ENCODE results near the gene NEK5. TPM values are rescaled to one million over a fixed set of nuclear protein-coding genes. Genes with fewer than 3 reads are reported as not detected.
"Not testable (repeated sequence)": the region's sequence is repeated elsewhere in the genome, so short reads cannot be mapped to it uniquely, and the experiment has no call there.

Gene NEK5
- total RNA-seq, 2 donors from 2014 or later = not detected

GRCh38 chr13:52033039-52033438 is 95.8 kb downstream of the NEK5 start:
- Mint-ChIP-seq H3K4me1 (peaks cover 5% of the 10 kb centered on the region), H3K4me3 (no peak overlapping the region), H3K27ac (no peak overlapping the region), H3K27me3 (no peaks in the 10 kb centered on the region), H3K36me3 (ENCODE audit: low read depth) (peaks cover 4% of the 10 kb centered on the region)
- DNase-seq = no peak
- no peaks in the 10 kb centered on the region for H3K9me3 ChIP-seq (ENCODE audit: control insufficient read depth, low read length, poor library complexity, severe bottlenecking)
- ATAC-seq = no peak

- not testable (repeated sequence) for ATAC-seq; H3K4me3 Mint-ChIP-seq; H3K9me3 ChIP-seq (ENCODE audit: control insufficient read depth, low read length, poor library complexity, severe bottlenecking); H3K27ac Mint-ChIP-seq; H3K27me3 Mint-ChIP-seq; DNase-seq; H3K36me3 Mint-ChIP-seq (ENCODE audit: low read depth)
- H3K4me1 Mint-ChIP-seq = peaks cover 17% of the 10 kb centered on the region
These were observed 98.5 kb downstream of the NEK5 start for GRCh38 chr13:52030401-52030800.

- no peaks in the 10 kb centered on the region for H3K27me3 Mint-ChIP-seq
These were observed 99.3 kb downstream of the NEK5 start for GRCh38 chr13:52029569-52029968.

GRCh38 chr13:52027832-52028231 is 101.0 kb downstream of the NEK5 start:
- ATAC-seq (no peak), DNase-seq (no peak)
- no peak overlapping the region for H3K27ac Mint-ChIP-seq
- H3K4me1 Mint-ChIP-seq = peaks cover 17% of the 10 kb centered on the region
- H3K27me3 Mint-ChIP-seq = no peaks in the 10 kb centered on the region
- no peaks in the 10 kb centered on the region for H3K9me3 ChIP-seq (ENCODE audit: control insufficient read depth, low read length, poor library complexity, severe bottlenecking)
- H3K4me3 Mint-ChIP-seq = no peak overlapping the region
- H3K36me3 Mint-ChIP-seq (ENCODE audit: low read depth) = peaks cover 6% of the 10 kb centered on the region

More at GRCh38 chr13:52029569-52029968, 99.3 kb downstream of the NEK5 start:
- DNase-seq = no peak
- H3K27ac Mint-ChIP-seq = no peak overlapping the region
- H3K4me1 Mint-ChIP-seq = peaks cover 17% of the 10 kb centered on the region
- no peak for ATAC-seq
- H3K9me3 ChIP-seq (ENCODE audit: control insufficient read depth, low read length, poor library complexity, severe bottlenecking) = no peaks in the 10 kb centered on the region
- H3K36me3 Mint-ChIP-seq (ENCODE audit: low read depth) = peaks cover 6% of the 10 kb centered on the region
- H3K4me3 Mint-ChIP-seq = no peak overlapping the region

- Mint-ChIP-seq H3K36me3 (ENCODE audit: low read depth) (peaks cover 7% of the 10 kb centered on the region), H3K27ac (no peak overlapping the region), H3K4me3 (no peak overlapping the region), H3K4me1 (peaks cover 19% of the 10 kb centered on the region), H3K27me3 (no peaks in the 10 kb centered on the region)
- no peak for DNase-seq
- ATAC-seq = no peak
- H3K9me3 ChIP-seq (ENCODE audit: control insufficient read depth, low read length, poor library complexity, severe bottlenecking) = no peaks in the 10 kb centered on the region
These were observed 102.6 kb downstream of the NEK5 start for GRCh38 chr13:52026246-52026626.

- no peaks in the 10 kb centered on the region for H3K9me3 ChIP-seq (ENCODE audit: control insufficient read depth, low read length, poor library complexity, severe bottlenecking)
- no peak overlapping the region for H3K27ac Mint-ChIP-seq
- DNase-seq (no peak), ATAC-seq (no peak)
- H3K4me1 Mint-ChIP-seq = peaks cover 23% of the 10 kb centered on the region
- H3K36me3 Mint-ChIP-seq (ENCODE audit: low read depth) = peaks cover 11% of the 10 kb centered on the region
- no peak overlapping the region for H3K4me3 Mint-ChIP-seq
- H3K27me3 Mint-ChIP-seq = no peaks in the 10 kb centered on the region
These were observed 103.2 kb downstream of the NEK5 start for GRCh38 chr13:52025475-52026245.

GRCh38 chr13:52024481-52024880 is 104.4 kb downstream of the NEK5 start, which contains the start of gene UTP14C:
TSS of gene UTP14C (plus strand) at chr13:52024691. CDS start at chr13:52028805, 4,114 bp downstream.
- no peaks in the 10 kb centered on the region for H3K27me3 Mint-ChIP-seq
- ATAC-seq (no peak), DNase-seq (no peak)
- H3K4me3 Mint-ChIP-seq = no peak within 1 kb of the TSS
- H3K4me1 Mint-ChIP-seq = peaks cover 29% of the 10 kb centered on the region
- no peaks in the 10 kb centered on the region for H3K9me3 ChIP-seq (ENCODE audit: control insufficient read depth, low read length, poor library complexity, severe bottlenecking)
- H3K27ac Mint-ChIP-seq = no peak within 1 kb of the TSS
- H3K36me3 Mint-ChIP-seq (ENCODE audit: low read depth) = peaks cover 17% of the 10 kb centered on the region

GRCh38 chr13:52022356-52022755 is 106.5 kb downstream of the NEK5 start:
- H3K4me3 Mint-ChIP-seq = no peak overlapping the region
- H3K4me1 Mint-ChIP-seq = peaks cover 36% of the 10 kb centered on the region
- no peaks in the 10 kb centered on the region for H3K9me3 ChIP-seq (ENCODE audit: control insufficient read depth, low read length, poor library complexity, severe bottlenecking)
- no peak overlapping the region for H3K27ac Mint-ChIP-seq
- peaks cover 21% of the 10 kb centered on the region for H3K36me3 Mint-ChIP-seq (ENCODE audit: low read depth)
- DNase-seq (no peak), ATAC-seq (no peak)
- no peaks in the 10 kb centered on the region for H3K27me3 Mint-ChIP-seq

GRCh38 chr13:52020191-52020590 is 108.7 kb downstream of the NEK5 start:
- Mint-ChIP-seq H3K27me3 (no peaks in the 10 kb centered on the region), H3K36me3 (ENCODE audit: low read depth) (peaks cover 19% of the 10 kb centered on the region), H3K27ac (no peak overlapping the region), H3K4me1 (peaks cover 28% of the 10 kb centered on the region), H3K4me3 (no peak overlapping the region)
- DNase-seq (no peak), ATAC-seq (no peak)
- H3K9me3 ChIP-seq (ENCODE audit: control insufficient read depth, low read length, poor library complexity, severe bottlenecking) = no peaks in the 10 kb centered on the region

- peaks cover 31% of the 10 kb centered on the region for H3K4me1 Mint-ChIP-seq
- no peak overlapping the region for H3K27ac Mint-ChIP-seq
- no peak for DNase-seq
- H3K4me3 Mint-ChIP-seq = no peak overlapping the region
- no peak for ATAC-seq
- no peaks in the 10 kb centered on the region for H3K9me3 ChIP-seq (ENCODE audit: control insufficient read depth, low read length, poor library complexity, severe bottlenecking)
- peaks cover 21% of the 10 kb centered on the region for H3K36me3 Mint-ChIP-seq (ENCODE audit: low read depth)
- H3K27me3 Mint-ChIP-seq = no peaks in the 10 kb centered on the region
These were observed 112.6 kb downstream of the NEK5 start for GRCh38 chr13:52016296-52016695.

- Mint-ChIP-seq H3K4me1 (peaks cover 17% of the 10 kb centered on the region), H3K4me3 (peak overlapping the region; percentile 95), H3K27me3 (peaks cover 33% of the 10 kb centered on the region), H3K36me3 (ENCODE audit: low read depth) (peaks cover 6% of the 10 kb centered on the region), H3K27ac (peak overlapping the region; percentile 94)
- DNase-seq = no peak
- no peaks in the 10 kb centered on the region for H3K9me3 ChIP-seq (ENCODE audit: control insufficient read depth, low read length, poor library complexity, severe bottlenecking)
- ATAC-seq = no peak
These were observed 116.4 kb downstream of the NEK5 start for GRCh38 chr13:52012512-52012836.

GRCh38 chr13:52011632-52012511 is 117.0 kb downstream of the NEK5 start, which contains the start of gene ALG11:
TSS of gene ALG11 (plus strand) at chr13:52012398. CDS start at chr13:52012419, 21 bp downstream.
- H3K27ac Mint-ChIP-seq = peak within 1 kb of the TSS; percentile 94
- DNase-seq (peak; percentile 96 to 100 (median 99)), ATAC-seq (peak; percentile 99)
- no peaks in the 10 kb centered on the region for H3K9me3 ChIP-seq (ENCODE audit: control insufficient read depth, low read length, poor library complexity, severe bottlenecking)
- H3K4me3 Mint-ChIP-seq = peak within 1 kb of the TSS; percentile 95
- H3K27me3 Mint-ChIP-seq = peaks cover 36% of the 10 kb centered on the region
- H3K36me3 Mint-ChIP-seq (ENCODE audit: low read depth) = peaks cover 7% of the 10 kb centered on the region
- peaks cover 13% of the 10 kb centered on the region for H3K4me1 Mint-ChIP-seq

GRCh38 chr13:52010890-52011631 is 117.8 kb downstream of the NEK5 start, which contains the start of gene ATP7B:
TSS of gene ATP7B (minus strand) at chr13:52011450. CDS start at chr13:52011337, 113 bp downstream.
- H3K9me3 ChIP-seq (ENCODE audit: control insufficient read depth, low read length, poor library complexity, severe bottlenecking) = no peaks in the 10 kb centered on the region
- ATAC-seq (no peak), DNase-seq (peak in 2 of 3 donors; percentile 8 to 12)
- H3K36me3 Mint-ChIP-seq (ENCODE audit: low read depth) = peaks cover 7% of the 10 kb centered on the region
- H3K4me3 Mint-ChIP-seq = peak within 1 kb of the TSS; percentile 95
- peak within 1 kb of the TSS; percentile 94 for H3K27ac Mint-ChIP-seq
- H3K4me1 Mint-ChIP-seq = peaks cover 13% of the 10 kb centered on the region
- H3K27me3 Mint-ChIP-seq = peaks cover 39% of the 10 kb centered on the region
